K562 (cell line): ENCODE measurements around the gene CRELD2. TPM values are rescaled to one million over a fixed set of nuclear protein-coding genes. Genes with fewer than 3 reads are reported as not detected.

Source experiments
- ATAC-seq: fragments of 200-7000 bp; cut with Tn5 transposase; 3 replicates; pipeline ENCODE4 v1.9.1; 2020; ENCODE audit warnings: moderate library complexity
- BruUV-seq: library from RNA; stranded (reverse); fragments of 400-500 nt; replicated peaks from 2 replicates; lab custom pipeline; 2021; lab: Mats Ljungman, UMichigan
- CTCF ChIA-PET: fragments of 300-600 bp; formaldehyde crosslinking; extraction: SDS; loops from one replicate; lab custom pipeline; 2021; ENCODE audit warnings: low intra/inter-chr PET ratio; lab: Yijun Ruan, JAX
- POLR2A ChIA-PET: fragments of 300-600, 350-650 bp; sonication (Branson Sonifier 250); formaldehyde crosslinking; extraction: SDS; loops from one replicate; lab custom pipeline; 2021; ENCODE audit warnings: antibody characterized with exemption, inconsistent platforms; lab: Yijun Ruan, JAX
- DNase-seq, 4 experiments: peaks; one replicate each; pipeline versions ENCODE4 v3.0.0 to v3.0.0-alpha.2; 2011 to 2018; ENCODE audit warnings: low spot score in 3 of 4, mixed read lengths in 3 of 4; ENCODE audit errors: extremely low read depth in 1 of 4
- FAIRE-seq: peaks from 2 replicates; lab custom pipeline; 2011; peaks lifted over from hg19 to GRCh38; lab: Jason Lieb, UNC
- H2AFZ ChIP-seq: 2 replicates; pipeline ENCODE4 v1.6.0; 2011; ENCODE audit warnings: low read depth, low read length, control low read depth, inconsistent platforms
- H3K27ac ChIP-seq: fragments of 200-600 bp; 3 replicates; pipeline ENCODE4 v1.8.0; 2011; ENCODE audit warnings: low read depth, mild to moderate bottlenecking, control low read depth, inconsistent platforms, low read length, moderate library complexity, mixed read lengths; ENCODE audit errors: extremely low read depth
- H3K27me3 ChIP-seq, 2 experiments: fragments of 300-600 bp in 1 of 2; 2 replicates in 1 of 2; 3 replicates in 1 of 2; pipeline versions ENCODE4 v1.6.0 to v1.8.0; 2011; ENCODE audit warnings: inconsistent platforms in 2 of 2, low read length in 2 of 2, mild to moderate bottlenecking in 1 of 2, mixed read lengths in 1 of 2, moderate library complexity in 1 of 2; ENCODE audit not compliant: control insufficient read depth in 2 of 2, insufficient read depth in 2 of 2
- H3K36me3 ChIP-seq: fragments of 300-600 bp; 3 replicates; pipeline ENCODE4 v1.8.0; 2011; ENCODE audit warnings: mild to moderate bottlenecking, low read length, inconsistent platforms; ENCODE audit not compliant: control insufficient read depth, insufficient read depth
- H3K4me1 ChIP-seq, 2 experiments: fragments of 200-600 bp in 1 of 2; replicated peaks in 1 of 2; 2 replicates in 1 of 2; 3 replicates in 1 of 2; pipeline versions ENCODE4 v1.5.1 to v1.8.0; 2011; ENCODE audit warnings: inconsistent platforms in 2 of 2, low read length in 2 of 2, mild to moderate bottlenecking in 1 of 2, mixed read lengths in 1 of 2, moderate library complexity in 1 of 2; ENCODE audit not compliant: control insufficient read depth in 2 of 2, insufficient read depth in 2 of 2
- H3K4me2 ChIP-seq: 2 replicates; pipeline ENCODE4 v1.6.1; 2011; ENCODE audit warnings: low read length, control low read depth, inconsistent platforms, mixed read lengths; ENCODE audit not compliant: insufficient read depth
- H3K4me3 ChIP-seq: fragments of 200-600 bp; sonication (generic), shearing (Covaris generic); 2 replicates; pipeline ENCODE4 v1.5.1; 2016; ENCODE audit warnings: control low read depth, inconsistent platforms
- H3K79me2 ChIP-seq: fragments of 200-600 bp; 3 replicates; pipeline ENCODE4 v1.8.0; 2011; ENCODE audit warnings: low read length, inconsistent platforms; ENCODE audit not compliant: control insufficient read depth, insufficient read depth
- H3K9ac ChIP-seq, 2 experiments: 2 replicates each; pipeline versions ENCODE4 v1.6.0 to v1.6.1; 2011; ENCODE audit warnings: low read depth in 2 of 2, low read length in 2 of 2, control low read depth in 1 of 2, inconsistent platforms in 1 of 2, mild to moderate bottlenecking in 1 of 2, mixed read lengths in 1 of 2; ENCODE audit not compliant: insufficient read depth in 1 of 2
- H3K9me1 ChIP-seq: one replicate; pipeline ENCODE4 v1.6.0; 2011; ENCODE audit warnings: inconsistent platforms, mild to moderate bottlenecking, low read length, moderate library complexity; ENCODE audit not compliant: control insufficient read depth, insufficient read depth
- H3K9me3 ChIP-seq: replicated peaks from 2 replicates; pipeline ENCODE4 v1.5.1; 2011; ENCODE audit warnings: low read depth, low read length, inconsistent platforms; ENCODE audit not compliant: control insufficient read depth, insufficient read depth
- H4K20me1 ChIP-seq: replicated peaks from 2 replicates; pipeline ENCODE4 v1.6.1; 2011; ENCODE audit warnings: low read length, inconsistent platforms, mixed read lengths; ENCODE audit not compliant: control insufficient read depth, insufficient read depth
- TBP ChIP-seq: optimal IDR thresholded peaks from 2 replicates; pipeline ENCODE3; 2011; ENCODE audit warnings: low read depth, low read length, improper control_type of control experiment
- ZNF551 ChIP-seq: fragments of 250-450 bp; sonication (Bioruptor Pico); IDR thresholded peaks from 2 replicates; pipeline ENCODE4 v1.5.0; 2021; ENCODE audit warnings: mild to moderate bottlenecking, moderate library complexity
- WGBS: fragments of 100-300 bp; shearing (Covaris generic); methylation state at CpG from one replicate; pipeline ENCODE4 v1.1.6; 2016; ENCODE audit warnings: low coverage, mixed read lengths; ENCODE audit not compliant: insufficient coverage; ENCODE audit errors: missing lambda C conversion rate; 5-methylcytosine and 5-hydroxymethylcytosine counted together
- in situ Hi-C: fragments of 300-500 bp; cut with MboI; formaldehyde crosslinking; loops from 4 replicates; pipeline ENCODE4 v1.15.0; 2018; ENCODE audit warnings: inconsistent platforms, mixed read lengths
- intact Hi-C: fragments of 100-400 bp; cut with micrococcal nuclease; formaldehyde crosslinking; loops from 2 replicates; pipeline ENCODE4 v1.14.2; 2022
- polyA plus RNA-seq, 8 experiments: library from polyadenylated mRNA; depleted of rRNA in 4 of 8; stranded (reverse) in 5 of 8; unstranded in 3 of 8; fragments of >200 nt; fragmentation: Nextera tagmentation in 2 of 8; fragmentation: Illumina TruSeq in 1 of 8; extraction: Ambion mirVana in 2 of 8; extraction: Trizol in 1 of 8; gene quantifications; 2 replicates each; pipeline versions ENCODE4 v1.2.1 to v1.2.3, GENCODE V29; 2011 to 2014; ENCODE audit warnings: inconsistent platforms in 1 of 8, missing spikeins in 1 of 8
- total RNA-seq, 7 experiments: library from RNA; depleted of rRNA in 6 of 7; stranded (reverse); fragments of >200 nt in 6 of 7; fragmentation: Illumina TruSeq in 2 of 7; extraction: Trizol in 2 of 7; gene quantifications; 2 replicates each; pipeline versions ENCODE4 v1.2.1 to v1.2.3, GENCODE V29; 2011 to 2021; ENCODE audit warnings: low replicate concordance in 1 of 7
- TF ChIP-seq, protein P1 (sequence below), 2 experiments: fragments of 450-650 bp in 1 of 2; IDR thresholded peaks; 2 replicates each; pipeline ENCODE4 v1.6.1; 2011 to 2017; ENCODE audit warnings: low read depth in 2 of 2, antibody characterized with exemption in 1 of 2, borderline replicate concordance in 1 of 2, low read length in 1 of 2, mild to moderate bottlenecking in 1 of 2, mixed read lengths in 1 of 2; ENCODE audit not compliant: control insufficient read depth in 1 of 2
- TF ChIP-seq, protein P2 (sequence below): fragments of 250-450 bp; sonication (Bioruptor Pico); IDR thresholded peaks from 2 replicates; pipeline ENCODE4 v1.4.0; 2020; ENCODE audit warnings: borderline replicate concordance
- TF ChIP-seq, protein P3 (sequence below): fragments of 450-650 bp; IDR thresholded peaks from 2 replicates; pipeline ENCODE4 v1.6.1; 2016; ENCODE audit warnings: mild to moderate bottlenecking, moderate library complexity

CRELD2 gene
- total and polyA plus RNA-seq, 9 of the 15 experiments (the other 6 are each of a cell fraction or from before 2014, with no cell fraction given), result 0.96 to 25.3 (median 8.8) TPM

DNA sequence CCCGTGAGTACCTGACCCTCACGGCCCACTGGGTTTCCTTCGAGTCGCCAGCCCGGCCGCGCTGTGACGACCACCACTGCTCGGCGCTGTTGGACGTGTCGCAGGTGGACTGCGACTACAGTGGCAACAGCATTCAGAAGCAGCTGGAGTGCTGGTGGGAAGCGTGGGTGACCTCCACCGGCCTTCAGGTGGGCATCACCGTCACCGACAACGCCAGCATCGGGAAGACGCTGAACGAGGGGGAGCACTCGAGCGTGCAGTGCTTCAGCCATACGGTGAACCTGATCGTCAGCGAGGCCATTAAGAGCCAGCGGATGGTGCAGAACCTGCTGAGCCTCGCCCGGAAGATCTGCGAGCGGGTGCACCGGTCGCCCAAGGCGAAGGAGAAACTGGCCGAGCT is 32.6 kb upstream of the CRELD2 start:
- 98% methylated on average over 9 of the region's 35 CpGs for WGBS
- H4K20me1 ChIP-seq, result no peaks in the 10 kb centered on the region
- H3K27me3 ChIP-seq, result no peaks in the 10 kb centered on the region
- H3K4me1 ChIP-seq, result no peaks in the 10 kb centered on the region; a peak in 1 of 5 replicates
- CTCF ChIA-PET, result no interaction called here
- H2AFZ ChIP-seq, result no peak overlapping the region
- peaks cover 56% of the 10 kb centered on the region; the same call in 2 of the 3 replicates for H3K36me3 ChIP-seq
- no peak for DNase-seq
- intact Hi-C loops (no loop called here), in situ Hi-C loops (no loop called here)
- POLR2A ChIA-PET, result no interaction called here
- no peak overlapping the region for H3K4me2 ChIP-seq
- H3K9ac ChIP-seq, result no peak overlapping the region
- H3K27ac ChIP-seq, result no peak overlapping the region
- no peak overlapping the region for H3K4me3 ChIP-seq
- H3K9me1 ChIP-seq, result no peaks in the 10 kb centered on the region
- H3K9me3 ChIP-seq, result peaks cover 7% of the 10 kb centered on the region
- peaks cover 16% of the 10 kb centered on the region; the same call in 2 of the 3 replicates for H3K79me2 ChIP-seq
- no peak for FAIRE-seq
- BruUV-seq, result no TSS peak
- no peak for ATAC-seq
- TF ChIP-seq ZNF551 (CRISPR knock-in tag) (no peak), TBP (no peak)
- TF ChIP-seq, protein P1, sequence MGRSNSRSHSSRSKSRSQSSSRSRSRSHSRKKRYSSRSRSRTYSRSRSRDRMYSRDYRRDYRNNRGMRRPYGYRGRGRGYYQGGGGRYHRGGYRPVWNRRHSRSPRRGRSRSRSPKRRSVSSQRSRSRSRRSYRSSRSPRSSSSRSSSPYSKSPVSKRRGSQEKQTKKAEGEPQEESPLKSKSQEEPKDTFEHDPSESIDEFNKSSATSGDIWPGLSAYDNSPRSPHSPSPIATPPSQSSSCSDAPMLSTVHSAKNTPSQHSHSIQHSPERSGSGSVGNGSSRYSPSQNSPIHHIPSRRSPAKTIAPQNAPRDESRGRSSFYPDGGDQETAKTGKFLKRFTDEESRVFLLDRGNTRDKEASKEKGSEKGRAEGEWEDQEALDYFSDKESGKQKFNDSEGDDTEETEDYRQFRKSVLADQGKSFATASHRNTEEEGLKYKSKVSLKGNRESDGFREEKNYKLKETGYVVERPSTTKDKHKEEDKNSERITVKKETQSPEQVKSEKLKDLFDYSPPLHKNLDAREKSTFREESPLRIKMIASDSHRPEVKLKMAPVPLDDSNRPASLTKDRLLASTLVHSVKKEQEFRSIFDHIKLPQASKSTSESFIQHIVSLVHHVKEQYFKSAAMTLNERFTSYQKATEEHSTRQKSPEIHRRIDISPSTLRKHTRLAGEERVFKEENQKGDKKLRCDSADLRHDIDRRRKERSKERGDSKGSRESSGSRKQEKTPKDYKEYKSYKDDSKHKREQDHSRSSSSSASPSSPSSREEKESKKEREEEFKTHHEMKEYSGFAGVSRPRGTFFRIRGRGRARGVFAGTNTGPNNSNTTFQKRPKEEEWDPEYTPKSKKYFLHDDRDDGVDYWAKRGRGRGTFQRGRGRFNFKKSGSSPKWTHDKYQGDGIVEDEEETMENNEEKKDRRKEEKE (IDR thresholded peaks at IDR 0.05; ENCODE audit: borderline replicate concordance in 1 of 2, control insufficient read depth in 1 of 2, low read depth in 2 of 2, low read length in 1 of 2), result no peak
- TF ChIP-seq, protein P2, sequence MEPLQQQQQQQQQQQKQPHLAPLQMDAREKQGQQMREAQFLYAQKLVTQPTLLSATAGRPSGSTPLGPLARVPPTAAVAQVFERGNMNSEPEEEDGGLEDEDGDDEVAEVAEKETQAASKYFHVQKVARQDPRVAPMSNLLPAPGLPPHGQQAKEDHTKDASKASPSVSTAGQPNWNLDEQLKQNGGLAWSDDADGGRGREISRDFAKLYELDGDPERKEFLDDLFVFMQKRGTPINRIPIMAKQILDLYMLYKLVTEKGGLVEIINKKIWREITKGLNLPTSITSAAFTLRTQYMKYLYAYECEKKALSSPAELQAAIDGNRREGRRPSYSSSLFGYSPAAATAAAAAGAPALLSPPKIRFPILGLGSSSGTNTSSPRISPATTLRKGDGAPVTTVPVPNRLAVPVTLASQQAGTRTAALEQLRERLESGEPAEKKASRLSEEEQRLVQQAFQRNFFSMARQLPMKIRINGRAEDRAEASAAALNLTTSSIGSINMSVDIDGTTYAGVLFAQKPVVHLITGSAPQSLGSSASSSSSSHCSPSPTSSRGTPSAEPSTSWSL (CRISPR knock-in tag), result no peak
- TF ChIP-seq, protein P3, sequence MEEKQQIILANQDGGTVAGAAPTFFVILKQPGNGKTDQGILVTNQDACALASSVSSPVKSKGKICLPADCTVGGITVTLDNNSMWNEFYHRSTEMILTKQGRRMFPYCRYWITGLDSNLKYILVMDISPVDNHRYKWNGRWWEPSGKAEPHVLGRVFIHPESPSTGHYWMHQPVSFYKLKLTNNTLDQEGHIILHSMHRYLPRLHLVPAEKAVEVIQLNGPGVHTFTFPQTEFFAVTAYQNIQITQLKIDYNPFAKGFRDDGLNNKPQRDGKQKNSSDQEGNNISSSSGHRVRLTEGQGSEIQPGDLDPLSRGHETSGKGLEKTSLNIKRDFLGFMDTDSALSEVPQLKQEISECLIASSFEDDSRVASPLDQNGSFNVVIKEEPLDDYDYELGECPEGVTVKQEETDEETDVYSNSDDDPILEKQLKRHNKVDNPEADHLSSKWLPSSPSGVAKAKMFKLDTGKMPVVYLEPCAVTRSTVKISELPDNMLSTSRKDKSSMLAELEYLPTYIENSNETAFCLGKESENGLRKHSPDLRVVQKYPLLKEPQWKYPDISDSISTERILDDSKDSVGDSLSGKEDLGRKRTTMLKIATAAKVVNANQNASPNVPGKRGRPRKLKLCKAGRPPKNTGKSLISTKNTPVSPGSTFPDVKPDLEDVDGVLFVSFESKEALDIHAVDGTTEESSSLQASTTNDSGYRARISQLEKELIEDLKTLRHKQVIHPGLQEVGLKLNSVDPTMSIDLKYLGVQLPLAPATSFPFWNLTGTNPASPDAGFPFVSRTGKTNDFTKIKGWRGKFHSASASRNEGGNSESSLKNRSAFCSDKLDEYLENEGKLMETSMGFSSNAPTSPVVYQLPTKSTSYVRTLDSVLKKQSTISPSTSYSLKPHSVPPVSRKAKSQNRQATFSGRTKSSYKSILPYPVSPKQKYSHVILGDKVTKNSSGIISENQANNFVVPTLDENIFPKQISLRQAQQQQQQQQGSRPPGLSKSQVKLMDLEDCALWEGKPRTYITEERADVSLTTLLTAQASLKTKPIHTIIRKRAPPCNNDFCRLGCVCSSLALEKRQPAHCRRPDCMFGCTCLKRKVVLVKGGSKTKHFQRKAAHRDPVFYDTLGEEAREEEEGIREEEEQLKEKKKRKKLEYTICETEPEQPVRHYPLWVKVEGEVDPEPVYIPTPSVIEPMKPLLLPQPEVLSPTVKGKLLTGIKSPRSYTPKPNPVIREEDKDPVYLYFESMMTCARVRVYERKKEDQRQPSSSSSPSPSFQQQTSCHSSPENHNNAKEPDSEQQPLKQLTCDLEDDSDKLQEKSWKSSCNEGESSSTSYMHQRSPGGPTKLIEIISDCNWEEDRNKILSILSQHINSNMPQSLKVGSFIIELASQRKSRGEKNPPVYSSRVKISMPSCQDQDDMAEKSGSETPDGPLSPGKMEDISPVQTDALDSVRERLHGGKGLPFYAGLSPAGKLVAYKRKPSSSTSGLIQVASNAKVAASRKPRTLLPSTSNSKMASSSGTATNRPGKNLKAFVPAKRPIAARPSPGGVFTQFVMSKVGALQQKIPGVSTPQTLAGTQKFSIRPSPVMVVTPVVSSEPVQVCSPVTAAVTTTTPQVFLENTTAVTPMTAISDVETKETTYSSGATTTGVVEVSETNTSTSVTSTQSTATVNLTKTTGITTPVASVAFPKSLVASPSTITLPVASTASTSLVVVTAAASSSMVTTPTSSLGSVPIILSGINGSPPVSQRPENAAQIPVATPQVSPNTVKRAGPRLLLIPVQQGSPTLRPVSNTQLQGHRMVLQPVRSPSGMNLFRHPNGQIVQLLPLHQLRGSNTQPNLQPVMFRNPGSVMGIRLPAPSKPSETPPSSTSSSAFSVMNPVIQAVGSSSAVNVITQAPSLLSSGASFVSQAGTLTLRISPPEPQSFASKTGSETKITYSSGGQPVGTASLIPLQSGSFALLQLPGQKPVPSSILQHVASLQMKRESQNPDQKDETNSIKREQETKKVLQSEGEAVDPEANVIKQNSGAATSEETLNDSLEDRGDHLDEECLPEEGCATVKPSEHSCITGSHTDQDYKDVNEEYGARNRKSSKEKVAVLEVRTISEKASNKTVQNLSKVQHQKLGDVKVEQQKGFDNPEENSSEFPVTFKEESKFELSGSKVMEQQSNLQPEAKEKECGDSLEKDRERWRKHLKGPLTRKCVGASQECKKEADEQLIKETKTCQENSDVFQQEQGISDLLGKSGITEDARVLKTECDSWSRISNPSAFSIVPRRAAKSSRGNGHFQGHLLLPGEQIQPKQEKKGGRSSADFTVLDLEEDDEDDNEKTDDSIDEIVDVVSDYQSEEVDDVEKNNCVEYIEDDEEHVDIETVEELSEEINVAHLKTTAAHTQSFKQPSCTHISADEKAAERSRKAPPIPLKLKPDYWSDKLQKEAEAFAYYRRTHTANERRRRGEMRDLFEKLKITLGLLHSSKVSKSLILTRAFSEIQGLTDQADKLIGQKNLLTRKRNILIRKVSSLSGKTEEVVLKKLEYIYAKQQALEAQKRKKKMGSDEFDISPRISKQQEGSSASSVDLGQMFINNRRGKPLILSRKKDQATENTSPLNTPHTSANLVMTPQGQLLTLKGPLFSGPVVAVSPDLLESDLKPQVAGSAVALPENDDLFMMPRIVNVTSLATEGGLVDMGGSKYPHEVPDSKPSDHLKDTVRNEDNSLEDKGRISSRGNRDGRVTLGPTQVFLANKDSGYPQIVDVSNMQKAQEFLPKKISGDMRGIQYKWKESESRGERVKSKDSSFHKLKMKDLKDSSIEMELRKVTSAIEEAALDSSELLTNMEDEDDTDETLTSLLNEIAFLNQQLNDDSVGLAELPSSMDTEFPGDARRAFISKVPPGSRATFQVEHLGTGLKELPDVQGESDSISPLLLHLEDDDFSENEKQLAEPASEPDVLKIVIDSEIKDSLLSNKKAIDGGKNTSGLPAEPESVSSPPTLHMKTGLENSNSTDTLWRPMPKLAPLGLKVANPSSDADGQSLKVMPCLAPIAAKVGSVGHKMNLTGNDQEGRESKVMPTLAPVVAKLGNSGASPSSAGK, result no peak
